Skeletal muscle tissue (tissue), 4 donors: ENCODE data around the gene EIF4E. TPM values are rescaled to one million over a fixed set of nuclear protein-coding genes. Genes with fewer than 3 reads are reported as not detected.

ENCODE experiments used
- H3K27ac ChIP-seq: one replicate; pipeline ENCODE4 v1.7.0; 2013; ENCODE audit warnings: mild to moderate bottlenecking, low read depth, low read length, inconsistent platforms
- H3K27me3 ChIP-seq, 3 donors: one replicate each; pipeline ENCODE4 v1.7.0; 2013; ENCODE audit warnings: low read length in 3 of 3; ENCODE audit not compliant: control insufficient read depth in 3 of 3, insufficient read depth in 3 of 3
- H3K36me3 ChIP-seq, 3 donors: one replicate each; pipeline ENCODE4 v1.7.0; 2013; ENCODE audit warnings: low read length in 3 of 3; ENCODE audit not compliant: control insufficient read depth in 3 of 3, insufficient read depth in 3 of 3
- H3K4me1 ChIP-seq, 3 donors: one replicate each; pipeline ENCODE4 v1.7.0; 2013; ENCODE audit warnings: low read length in 3 of 3, mild to moderate bottlenecking in 3 of 3; ENCODE audit not compliant: control insufficient read depth in 3 of 3, insufficient read depth in 3 of 3
- H3K4me3 ChIP-seq, 3 donors: one replicate each; pipeline ENCODE4 v1.7.0; 2013; ENCODE audit warnings: low read length in 3 of 3
- H3K9ac ChIP-seq, 3 donors: one replicate each; pipeline ENCODE4 v1.7.0; 2013; ENCODE audit warnings: low read length in 3 of 3, mild to moderate bottlenecking in 3 of 3, moderate library complexity in 2 of 3, low read depth in 1 of 3
- H3K9me3 ChIP-seq, 3 donors: one replicate each; pipeline ENCODE4 v1.7.0; 2013; ENCODE audit warnings: low read length in 3 of 3; ENCODE audit not compliant: control insufficient read depth in 3 of 3
- total RNA-seq: library from RNA; depleted of rRNA; stranded (reverse); fragments of >200 nt; gene quantifications from one replicate; pipeline ENCODE4 v1.2.3, GENCODE V29; 2014
- donor health status: Osteomylitis.

EIF4E gene
- total RNA-seq, 1 donor from 2014 or later = 61.6 TPM

GRCh38 chr4:98909646-98910401, 19.1 kb downstream of the EIF4E start:
- Histone ChIP-seq H3K36me3 (no peaks in the 10 kb centered on the region), H3K9ac (no peak overlapping the region), H3K9me3 (no peaks in the 10 kb centered on the region), H3K4me1 (peaks cover 6 to 13% (median 8%) of the 10 kb centered on the region in 3 donors), H3K27me3 (no peaks in the 10 kb centered on the region), H3K4me3 (no peak overlapping the region), H3K27ac (no peak overlapping the region)

GRCh38 chr4:98908703-98909262, 20.1 kb downstream of the EIF4E start:
- H3K4me3 ChIP-seq = no peak overlapping the region
- H3K4me1 ChIP-seq = peaks cover 6 to 13% (median 8%) of the 10 kb centered on the region in 3 donors
- H3K9me3 ChIP-seq = no peaks in the 10 kb centered on the region
- no peaks in the 10 kb centered on the region for H3K27me3 ChIP-seq
- H3K9ac ChIP-seq = no peak overlapping the region
- no peak overlapping the region for H3K27ac ChIP-seq
- H3K36me3 ChIP-seq = no peaks in the 10 kb centered on the region

GRCh38 chr4:98908182-98908581, 20.8 kb downstream of the EIF4E start:
- Histone ChIP-seq H3K9me3 (no peaks in the 10 kb centered on the region), H3K9ac (no peak overlapping the region), H3K4me1 (peaks cover 6 to 13% (median 8%) of the 10 kb centered on the region in 3 donors), H3K27me3 (no peaks in the 10 kb centered on the region), H3K27ac (no peak overlapping the region), H3K4me3 (no peak overlapping the region), H3K36me3 (no peaks in the 10 kb centered on the region)

DNA sequence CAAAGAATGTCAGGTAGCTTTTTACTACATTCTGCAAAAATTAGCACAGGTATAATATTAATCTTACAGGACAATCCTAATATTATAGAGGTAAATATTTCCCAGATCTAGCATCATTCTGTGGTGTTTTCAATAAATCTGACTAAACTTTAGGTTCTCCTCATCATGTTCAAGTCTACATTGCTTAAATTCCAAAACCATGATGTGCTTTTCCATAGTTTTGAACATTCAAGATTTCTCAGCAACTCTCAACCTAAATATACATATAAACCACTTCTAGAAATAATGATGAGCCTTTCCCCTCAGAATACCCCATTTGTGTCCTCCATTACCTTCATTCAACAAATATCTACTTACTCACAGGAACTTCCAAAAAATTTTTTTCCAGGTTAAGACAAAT, 23.1 kb downstream of the EIF4E start:
- Histone ChIP-seq H3K9me3 (no peaks in the 10 kb centered on the region), H3K27me3 (no peaks in the 10 kb centered on the region), H3K4me3 (no peak overlapping the region), H3K36me3 (peaks cover 0 to 7% (median 3%) of the 10 kb centered on the region in 3 donors), H3K4me1 (peaks cover 6 to 13% (median 8%) of the 10 kb centered on the region in 3 donors), H3K9ac (no peak overlapping the region), H3K27ac (no peak overlapping the region)

DNA sequence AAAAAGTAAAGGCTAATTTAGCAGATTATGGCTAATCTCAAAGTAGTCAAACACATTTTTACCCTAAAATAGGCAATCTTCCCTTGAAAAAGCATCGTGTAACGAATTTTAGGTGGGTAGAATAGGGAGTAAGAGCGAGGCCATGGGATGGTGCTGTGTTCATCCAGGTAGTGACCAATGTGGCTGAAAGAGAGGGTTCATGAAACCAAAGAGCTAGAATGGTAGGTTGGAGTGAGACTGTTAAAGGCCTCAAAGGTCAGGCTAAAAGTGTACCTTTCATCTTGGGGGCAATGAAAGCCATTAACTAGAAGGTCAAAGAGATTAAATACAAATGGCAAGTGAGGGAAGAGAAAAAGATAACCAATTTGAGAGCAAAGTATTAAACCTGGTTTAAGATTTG, 23.6 kb downstream of the EIF4E start:
- H3K9me3 ChIP-seq = no peaks in the 10 kb centered on the region
- H3K4me1 ChIP-seq = peaks cover 6 to 13% (median 8%) of the 10 kb centered on the region in 3 donors
- H3K27me3 ChIP-seq = no peaks in the 10 kb centered on the region
- no peak overlapping the region for H3K4me3 ChIP-seq
- H3K9ac ChIP-seq = no peak overlapping the region
- H3K27ac ChIP-seq = no peak overlapping the region
- H3K36me3 ChIP-seq = peaks cover 0 to 9% (median 3%) of the 10 kb centered on the region in 3 donors

GRCh38 chr4:98903963-98904362, 25.0 kb downstream of the EIF4E start:
- H3K27ac ChIP-seq = no peak overlapping the region

DNA sequence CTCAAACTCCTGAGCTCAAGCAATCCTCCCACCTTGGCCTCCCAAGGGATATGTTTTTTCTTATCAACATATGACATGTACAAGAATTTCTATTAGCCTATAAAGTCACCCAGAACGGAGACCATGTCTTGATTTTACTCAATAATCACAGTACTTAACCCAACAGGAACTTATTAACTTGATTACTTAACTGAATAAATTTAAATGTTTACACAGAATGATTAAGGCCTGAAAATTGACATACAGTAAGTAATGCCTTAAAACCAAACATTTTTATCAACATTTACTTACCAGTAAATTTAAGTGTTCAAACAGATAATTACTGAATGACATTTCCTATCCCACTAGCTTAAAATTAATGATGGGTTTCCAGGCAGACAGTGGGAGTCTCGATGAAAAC, 25.4 kb downstream of the EIF4E start:
- no peaks in the 10 kb centered on the region for H3K9me3 ChIP-seq
- no peaks in the 10 kb centered on the region for H3K27me3 ChIP-seq
- peaks cover 0 to 9% (median 3%) of the 10 kb centered on the region in 3 donors for H3K36me3 ChIP-seq
- no peak overlapping the region for H3K9ac ChIP-seq
- no peak overlapping the region for H3K4me3 ChIP-seq
- H3K27ac ChIP-seq = no peak overlapping the region
- peaks cover 3 to 8% (median 4%) of the 10 kb centered on the region in 3 donors for H3K4me1 ChIP-seq

More at GRCh38 chr4:98903963-98904362, 25.0 kb downstream of the EIF4E start:
- Histone ChIP-seq H3K4me1 (peaks cover 6 to 8% (median 7%) of the 10 kb centered on the region in 3 donors), H3K9me3 (no peaks in the 10 kb centered on the region), H3K27me3 (no peaks in the 10 kb centered on the region), H3K36me3 (peaks cover 0 to 9% (median 3%) of the 10 kb centered on the region in 3 donors), H3K4me3 (no peak overlapping the region), H3K9ac (no peak overlapping the region)

DNA sequence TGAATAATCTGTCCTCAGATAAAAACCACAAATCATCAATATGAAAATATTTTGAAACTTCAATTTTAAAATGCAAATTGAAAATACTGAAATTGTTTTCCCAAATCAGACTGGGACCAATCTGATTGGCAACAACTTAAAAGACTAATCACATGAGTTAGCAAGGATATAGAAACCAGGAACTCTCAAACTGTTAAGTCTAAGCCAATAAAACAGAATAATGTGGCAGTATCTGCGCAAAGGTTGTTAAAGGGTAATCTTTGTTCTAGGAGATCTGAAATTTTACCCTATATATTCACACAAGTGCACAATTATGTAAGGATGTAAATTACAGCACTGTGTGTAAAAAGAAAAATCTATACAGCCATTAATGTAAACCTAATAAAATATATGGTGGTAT, 29.7 kb downstream of the EIF4E start:
- Histone ChIP-seq H3K36me3 (peaks cover 0 to 9% (median 5%) of the 10 kb centered on the region in 3 donors), H3K9me3 (no peaks in the 10 kb centered on the region), H3K27ac (no peak overlapping the region), H3K4me1 (no peaks in the 10 kb centered on the region), H3K9ac (no peak overlapping the region), H3K27me3 (no peaks in the 10 kb centered on the region), H3K4me3 (no peak overlapping the region)

GRCh38 chr4:98891478-98892337, 37.2 kb downstream of the EIF4E start:
- H3K9me3 ChIP-seq = no peaks in the 10 kb centered on the region
- H3K36me3 ChIP-seq = peaks cover under 1 to 11% (median 5%) of the 10 kb centered on the region in 3 donors
- H3K27ac ChIP-seq = no peak overlapping the region
- H3K27me3 ChIP-seq = no peaks in the 10 kb centered on the region
- no peak overlapping the region for H3K4me3 ChIP-seq
- no peaks in the 10 kb centered on the region for H3K4me1 ChIP-seq
- H3K9ac ChIP-seq = no peak overlapping the region
